ENCODE measurements around the gene SMLR1. TPM values are rescaled to one million over a fixed set of nuclear protein-coding genes. Genes with fewer than 3 reads are reported as not detected.

The SMLR1 gene
- total and polyA plus RNA-seq, 2 donors from 2014 or later: 0.16 to 5.1 TPM

DNA sequence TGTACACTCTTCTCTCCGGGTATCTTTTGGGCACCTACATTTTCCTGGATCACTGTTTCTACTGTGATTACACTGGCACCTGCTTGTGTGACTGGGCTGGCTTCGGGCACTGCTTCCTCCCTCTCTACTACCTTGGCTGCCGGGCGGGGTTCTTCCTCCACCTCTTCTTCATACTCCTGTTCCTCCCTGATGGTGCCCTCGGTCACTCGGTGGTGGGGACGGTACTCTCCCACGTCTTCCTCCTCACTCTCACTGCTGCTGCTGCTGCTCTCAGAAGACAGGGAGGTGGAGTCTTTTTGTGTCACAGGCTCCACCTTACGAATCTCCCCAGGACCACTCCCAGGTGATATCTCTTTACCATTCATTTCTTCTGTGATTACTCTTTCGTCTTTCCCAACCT, 42.5 kb downstream of the SMLR1 start:
- DNase-seq (no peak), FAIRE-seq (no peak)
- no peak overlapping the region for H3K27ac ChIP-seq (ENCODE audit: low read depth in 2 of 2, low read length in 2 of 2)
- no peaks in the 10 kb centered on the region for H3K36me3 ChIP-seq (ENCODE audit: control insufficient read depth in 2 of 3, insufficient read depth in 3 of 3, low read length in 3 of 3)
- H3K27me3 ChIP-seq (ENCODE audit: control insufficient read depth, insufficient read depth, low read length): no peaks in the 10 kb centered on the region
- H3K4me1 ChIP-seq (ENCODE audit: control insufficient read depth in 2 of 3, insufficient read depth in 2 of 3, low read depth in 1 of 3, low read length in 3 of 3): no peaks in the 10 kb centered on the region
- H3K4me3 ChIP-seq (ENCODE audit: low read length in 3 of 3): no peak overlapping the region
- no peak for TF ChIP-seq CTCF (IDR thresholded peaks at IDR 0.05; ENCODE audit: borderline replicate concordance, extremely low read depth, insufficient read depth)
- H3K9ac ChIP-seq (ENCODE audit: low read length in 3 of 3): no peak overlapping the region
- intact Hi-C loops (cut with DNase I): no loop called here
- no peaks in the 10 kb centered on the region for H3K9me3 ChIP-seq (ENCODE audit: control insufficient read depth in 2 of 3, insufficient read depth in 1 of 3, low read length in 3 of 3)

- H3K36me3 ChIP-seq (ENCODE audit: control insufficient read depth in 2 of 3, insufficient read depth in 3 of 3, low read length in 3 of 3): no peaks in the 10 kb centered on the region
- H3K27ac ChIP-seq (ENCODE audit: low read depth in 2 of 2, low read length in 2 of 2): no peak overlapping the region
- H3K4me1 ChIP-seq (ENCODE audit: control insufficient read depth in 2 of 3, insufficient read depth in 2 of 3, low read depth in 1 of 3, low read length in 3 of 3): no peaks in the 10 kb centered on the region
- DNase-seq (no peak), FAIRE-seq (no peak)
- no peak overlapping the region for H3K9ac ChIP-seq (ENCODE audit: low read length in 3 of 3)
- H3K27me3 ChIP-seq (ENCODE audit: control insufficient read depth, insufficient read depth, low read length): no peaks in the 10 kb centered on the region
- H3K4me3 ChIP-seq (ENCODE audit: low read length in 3 of 3): no peak overlapping the region
- intact Hi-C loops (cut with DNase I): no loop called here
- no peaks in the 10 kb centered on the region for H3K9me3 ChIP-seq (ENCODE audit: control insufficient read depth in 2 of 3, insufficient read depth in 1 of 3, low read length in 3 of 3)
- no peak for TF ChIP-seq CTCF (IDR thresholded peaks at IDR 0.05; ENCODE audit: borderline replicate concordance, extremely low read depth, insufficient read depth)
Measured at GRCh38 chr6:130870179-130870880, 43.1 kb downstream of the SMLR1 start.

DNA sequence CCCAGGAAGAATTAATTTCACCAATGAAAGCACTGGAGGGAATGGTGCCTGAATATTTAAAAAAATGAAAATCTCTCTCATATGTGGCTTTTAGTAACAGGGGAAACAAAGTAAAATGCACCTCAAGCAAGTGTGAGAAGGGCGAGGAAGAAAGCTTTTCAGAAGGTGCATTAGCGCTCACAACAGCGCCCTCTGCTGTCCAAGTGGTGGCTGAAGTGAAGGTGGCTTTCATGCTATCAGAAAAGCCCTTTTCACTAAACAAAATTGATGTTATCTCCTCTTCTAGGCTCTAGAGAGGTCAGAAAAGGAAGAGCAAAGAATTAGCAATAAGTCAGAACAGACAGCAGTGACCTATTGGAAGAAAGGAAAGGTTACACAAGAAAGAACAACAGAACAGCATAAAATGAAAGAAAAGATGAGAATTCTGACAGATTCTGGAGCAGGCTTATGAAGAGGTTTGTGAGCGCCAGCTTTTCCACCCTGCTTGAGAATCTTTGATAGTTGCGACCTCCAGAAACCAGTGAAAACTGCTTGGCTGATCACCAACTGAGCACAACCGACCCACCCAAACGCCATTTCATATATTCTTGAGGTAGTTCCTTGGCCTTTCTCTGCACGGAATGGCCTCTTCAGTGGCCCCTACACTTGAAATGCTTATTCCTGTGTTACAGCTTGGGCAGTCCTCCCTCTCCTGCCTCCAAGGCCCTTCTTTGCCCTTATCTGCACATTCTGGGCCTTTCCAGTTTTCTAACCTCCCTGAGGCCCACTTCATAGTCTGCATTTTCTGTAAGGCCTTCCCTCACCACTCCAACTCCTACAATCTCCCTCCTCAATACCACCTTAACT, 45.3 kb downstream of the SMLR1 start:
- intact Hi-C loops (cut with DNase I): no loop called here
- Histone ChIP-seq H3K9me3 (ENCODE audit: control insufficient read depth in 2 of 3, insufficient read depth in 1 of 3, low read length in 3 of 3) (no peaks in the 10 kb centered on the region), H3K4me3 (ENCODE audit: low read length in 3 of 3) (no peak overlapping the region), H3K36me3 (ENCODE audit: control insufficient read depth in 2 of 3, insufficient read depth in 3 of 3, low read length in 3 of 3) (no peaks in the 10 kb centered on the region), H3K27ac (ENCODE audit: low read depth in 2 of 2, low read length in 2 of 2) (no peak overlapping the region), H3K9ac (ENCODE audit: low read length in 3 of 3) (no peak overlapping the region), H3K27me3 (ENCODE audit: control insufficient read depth, insufficient read depth, low read length) (no peaks in the 10 kb centered on the region), H3K4me1 (ENCODE audit: control insufficient read depth in 2 of 3, insufficient read depth in 2 of 3, low read depth in 1 of 3, low read length in 3 of 3) (no peaks in the 10 kb centered on the region)
- TF ChIP-seq CTCF (IDR thresholded peaks at IDR 0.05; ENCODE audit: borderline replicate concordance, extremely low read depth, insufficient read depth): peak; percentile 84
- FAIRE-seq: peak; percentile 11
- DNase-seq: peak; percentile 47 to 81 (median 66)
